Neuronal stem cell (in vitro differentiated cells): ENCODE data around the gene IL17C.

Experiments
- DNase-seq: peaks from one replicate; pipeline ENCODE4 v3.0.0-alpha.2; 2013; ENCODE audit warnings: low spot score
- H2AFZ ChIP-seq: one replicate; pipeline ENCODE4 v1.6.1; 2013; ENCODE audit warnings: mild to moderate bottlenecking, low read length, inconsistent platforms
- H2AK5ac ChIP-seq: 2 replicates; pipeline ENCODE4 v1.6.1; 2013; ENCODE audit warnings: low read depth, mild to moderate bottlenecking, inconsistent platforms, low read length, moderate library complexity, mixed read lengths
- H2BK120ac ChIP-seq: 2 replicates; pipeline ENCODE4 v1.6.1; 2013; ENCODE audit warnings: low read depth, mild to moderate bottlenecking, inconsistent platforms, low read length, moderate library complexity, mixed read lengths
- H2BK12ac ChIP-seq: one replicate; pipeline ENCODE4 v1.6.1; 2013; ENCODE audit warnings: low read length, inconsistent platforms
- H2BK15ac ChIP-seq: 2 replicates; pipeline ENCODE4 v1.6.1; 2013; ENCODE audit warnings: mild to moderate bottlenecking, low read length, inconsistent platforms, mixed read lengths
- H2BK5ac ChIP-seq: one replicate; pipeline ENCODE4 v1.6.1; 2013; ENCODE audit warnings: inconsistent platforms, mild to moderate bottlenecking, low read length, moderate library complexity
- H3K14ac ChIP-seq: one replicate; pipeline ENCODE4 v1.6.1; 2013; ENCODE audit warnings: low read length, inconsistent platforms
- H3K18ac ChIP-seq: 2 replicates; pipeline ENCODE4 v1.6.1; 2013; ENCODE audit warnings: low read length, inconsistent platforms
- H3K23ac ChIP-seq: 2 replicates; pipeline ENCODE4 v1.6.1; 2013; ENCODE audit warnings: low read depth, mild to moderate bottlenecking, mixed read lengths, low read length, inconsistent platforms; ENCODE audit not compliant: poor library complexity
- H3K27ac ChIP-seq: replicated peaks from 3 replicates; pipeline ENCODE4 v1.5.1; 2013; ENCODE audit warnings: low read length, inconsistent platforms
- H3K27me3 ChIP-seq, 3 experiments: 2 replicates each; pipeline ENCODE4 v1.6.1; 2013; ENCODE audit warnings: low read length in 3 of 3, mild to moderate bottlenecking in 2 of 3, inconsistent platforms in 1 of 3, low read depth in 1 of 3, mixed read lengths in 1 of 3, moderate library complexity in 1 of 3; ENCODE audit not compliant: control insufficient read depth in 3 of 3, insufficient read depth in 3 of 3
- H3K36me3 ChIP-seq, 2 donors: replicated peaks in 1 of 2; 2 replicates each; pipeline ENCODE4 v1.6.1; 2013; ENCODE audit warnings: low read length in 2 of 2; ENCODE audit not compliant: control insufficient read depth in 2 of 2, insufficient read depth in 2 of 2
- H3K4ac ChIP-seq: 2 replicates; pipeline ENCODE4 v1.6.1; 2013; ENCODE audit warnings: inconsistent platforms, mild to moderate bottlenecking, low read length, moderate library complexity
- H3K4me1 ChIP-seq, 2 donors: 1 replicate in 1 of 2; 2 replicates in 1 of 2; pipeline ENCODE4 v1.6.1; 2013; ENCODE audit warnings: low read length in 2 of 2, low read depth in 1 of 2; ENCODE audit not compliant: control insufficient read depth in 2 of 2, insufficient read depth in 1 of 2
- H3K4me2 ChIP-seq: one replicate; pipeline ENCODE4 v1.6.1; 2013; ENCODE audit warnings: mild to moderate bottlenecking, low read length, inconsistent platforms; ENCODE audit not compliant: insufficient read depth, poor library complexity, severe bottlenecking
- H3K4me3 ChIP-seq, 2 donors: 2 replicates each; pipeline ENCODE4 v1.5.1; 2013; ENCODE audit warnings: low read length in 2 of 2, mild to moderate bottlenecking in 2 of 2, inconsistent platforms in 1 of 2, moderate library complexity in 1 of 2
- H3K79me1 ChIP-seq: one replicate; pipeline ENCODE4 v1.6.1; 2013; ENCODE audit warnings: low read depth, mild to moderate bottlenecking, inconsistent platforms, low read length, moderate library complexity
- H3K9ac ChIP-seq: one replicate; pipeline ENCODE4 v1.6.1; 2013; ENCODE audit warnings: mild to moderate bottlenecking, low read depth, low read length, inconsistent platforms; ENCODE audit not compliant: poor library complexity
- H3K9me3 ChIP-seq, 2 donors: replicated peaks in 1 of 2; 2 replicates each; pipeline versions ENCODE3 to v1.6.1; 2013; ENCODE audit warnings: low read length in 2 of 2, mild to moderate bottlenecking in 2 of 2, inconsistent platforms in 1 of 2, low read depth in 1 of 2, mixed read lengths in 1 of 2, moderate library complexity in 1 of 2; ENCODE audit not compliant: control insufficient read depth in 2 of 2, insufficient read depth in 1 of 2
- H4K8ac ChIP-seq: one replicate; pipeline ENCODE4 v1.6.1; 2013; ENCODE audit warnings: low read depth, mild to moderate bottlenecking, inconsistent platforms, low read length, moderate library complexity
- H4K91ac ChIP-seq: one replicate; pipeline ENCODE4 v1.6.1; 2013; ENCODE audit warnings: low read length, low read depth, mild to moderate bottlenecking, inconsistent platforms; ENCODE audit not compliant: poor library complexity
- WGBS, 2 donors: extraction: QIAGEN DNeasy Blood & Tissue Kit; methylation state at CpG; one replicate each; pipeline ENCODE4 v1.1.7; 2013; ENCODE audit warnings: missing lambda C conversion rate in 2 of 2, mixed read lengths in 1 of 2; ENCODE audit not compliant: insufficient read length in 2 of 2, insufficient replicate concordance in 1 of 2; ENCODE audit errors: extremely low coverage in 2 of 2; 5-methylcytosine and 5-hydroxymethylcytosine counted together

Gene IL17C

GRCh38 chr16:88610080-88610479 lies 28.3 kb upstream of the IL17C start:
- no peak overlapping the region for H3K9ac ChIP-seq
- H3K4ac ChIP-seq = no peak overlapping the region
- no peak overlapping the region for H4K91ac ChIP-seq
- peaks cover 0 to 1% (median 0%) of the 10 kb centered on the region in 3 experiments for H3K27me3 ChIP-seq
- peaks cover 46 to 95% of the 10 kb centered on the region in 2 donors for H3K36me3 ChIP-seq
- DNase-seq = no peak
- no peak overlapping the region for H3K14ac ChIP-seq
- no peak overlapping the region for H3K4me2 ChIP-seq
- H3K4me3 ChIP-seq = no peak overlapping the region
- no peak overlapping the region for H2AK5ac ChIP-seq
- no peak overlapping the region for H3K27ac ChIP-seq
- no peak overlapping the region for H2BK12ac ChIP-seq
- no peak overlapping the region for H2BK120ac ChIP-seq
- H2BK5ac ChIP-seq = no peak overlapping the region
- H3K23ac ChIP-seq = no peak overlapping the region
- H2AFZ ChIP-seq = no peak overlapping the region
- no CpG with 5 or more reads among the region's 6 CpGs for WGBS, 2 donors
- H3K79me1 ChIP-seq = peaks cover 4% of the 10 kb centered on the region
- no peak overlapping the region for H3K18ac ChIP-seq
- no peak overlapping the region for H4K8ac ChIP-seq
- H3K4me1 ChIP-seq = peaks cover 0 to 6% of the 10 kb centered on the region in 2 donors
- no peaks in the 10 kb centered on the region for H3K9me3 ChIP-seq
- no peak overlapping the region for H2BK15ac ChIP-seq

- Histone ChIP-seq H3K14ac (peak overlapping the region; percentile 39), H3K27ac (no peak overlapping the region), H3K18ac (peak overlapping the region; percentile 38), H3K4ac (no peak overlapping the region), H2BK15ac (no peak overlapping the region), H3K23ac (peak overlapping the region; percentile 49), H3K27me3 (peaks cover 0 to 1% (median 0%) of the 10 kb centered on the region in 3 experiments), H3K36me3 (peaks cover 42 to 95% of the 10 kb centered on the region in 2 donors), H2BK120ac (no peak overlapping the region), H2BK5ac (no peak overlapping the region), H4K91ac (no peak overlapping the region), H3K9ac (no peak overlapping the region), H2AFZ (no peak overlapping the region), H2AK5ac (peak overlapping the region; percentile 51), H3K79me1 (peaks cover 4% of the 10 kb centered on the region), H3K9me3 (no peaks in the 10 kb centered on the region), H4K8ac (no peak overlapping the region), H3K4me1 (peaks cover 0 to 6% of the 10 kb centered on the region in 2 donors), H3K4me3 (no peak overlapping the region), H2BK12ac (no peak overlapping the region), H3K4me2 (peak overlapping the region; percentile 12)
- DNase-seq = peak; percentile 18
- WGBS, 2 donors = no CpG with 5 or more reads among the region's 49 CpGs
Measured at GRCh38 chr16:88610909-88611812, 27.2 kb upstream of the IL17C start.

- Histone ChIP-seq H2BK12ac (no peak overlapping the region), H3K18ac (no peak overlapping the region), H3K9me3 (no peaks in the 10 kb centered on the region), H3K9ac (no peak overlapping the region), H3K14ac (no peak overlapping the region), H3K79me1 (peaks cover 4% of the 10 kb centered on the region), H3K23ac (no peak overlapping the region), H3K27me3 (peaks cover 0 to 1% (median 0%) of the 10 kb centered on the region in 3 experiments), H4K8ac (no peak overlapping the region), H3K27ac (no peak overlapping the region), H2BK5ac (no peak overlapping the region), H3K4me2 (no peak overlapping the region), H2AK5ac (no peak overlapping the region), H2AFZ (no peak overlapping the region), H3K4ac (no peak overlapping the region), H3K4me3 (no peak overlapping the region), H2BK120ac (no peak overlapping the region), H2BK15ac (no peak overlapping the region), H3K36me3 (peaks cover 30 to 93% of the 10 kb centered on the region in 2 donors), H4K91ac (no peak overlapping the region), H3K4me1 (peaks cover 2 to 8% of the 10 kb centered on the region in 2 donors)
- WGBS, 2 donors = no CpG with 5 or more reads among the region's 10 CpGs
- no peak for DNase-seq
Measured at GRCh38 chr16:88613293-88613692, 25.1 kb upstream of the IL17C start.
